Erythroblast (primary cell): ENCODE measurements around the gene NFYA.

Experiments
- GATA1 ChIP-seq: IDR thresholded peaks from 2 replicates; pipeline ENCODE4 v1.6.1; 2011; ENCODE audit warnings: low read depth, mild to moderate bottlenecking, control low read depth, low read length, moderate library complexity
- POLR2A ChIP-seq: IDR thresholded peaks from 2 replicates; pipeline ENCODE4 v1.6.1; 2011; ENCODE audit warnings: mild to moderate bottlenecking, low read length

DNA sequence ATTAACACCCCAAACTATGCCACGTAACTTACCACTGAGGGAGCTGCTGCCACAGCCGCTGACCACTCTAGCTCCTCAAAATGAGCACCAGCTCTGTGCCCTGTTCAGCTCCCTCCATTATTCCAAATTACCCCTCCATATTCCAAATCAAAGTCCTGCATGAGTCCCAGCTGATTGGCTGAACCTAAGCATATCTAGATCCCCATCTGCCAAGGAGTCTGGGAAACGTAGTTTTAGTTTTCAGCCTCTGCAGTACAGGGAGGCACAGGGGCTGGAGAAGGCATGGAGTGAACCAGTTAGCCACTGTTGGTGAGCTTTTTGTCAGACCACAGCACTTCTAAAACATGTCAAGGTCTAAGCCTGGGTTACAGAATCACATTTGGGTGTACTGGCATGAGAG, 49.7 kb upstream of the NFYA start:
- TF ChIP-seq POLR2A (no peak), GATA1 (no peak)
